Stimulated activated CD4-positive, alpha-beta T cell treated with anti-CD3 and anti-CD28 coated beads, Interleukin-1b, Interleukin-23, amount 100 ng/mL, for 4 hours (primary cell): Measurements from ENCODE around the gene CNNM3.
"Not testable (repeated sequence)": the region's sequence is repeated elsewhere in the genome, so short reads cannot be mapped to it uniquely, and the experiment has no call there.

ENCODE experiments used
- DNase-seq, 2 donors: peaks; one replicate each; pipeline ENCODE4 v3.0.0-alpha.2; 2020; ENCODE audit warnings: low read depth in 2 of 2

CNNM3 gene

DNA sequence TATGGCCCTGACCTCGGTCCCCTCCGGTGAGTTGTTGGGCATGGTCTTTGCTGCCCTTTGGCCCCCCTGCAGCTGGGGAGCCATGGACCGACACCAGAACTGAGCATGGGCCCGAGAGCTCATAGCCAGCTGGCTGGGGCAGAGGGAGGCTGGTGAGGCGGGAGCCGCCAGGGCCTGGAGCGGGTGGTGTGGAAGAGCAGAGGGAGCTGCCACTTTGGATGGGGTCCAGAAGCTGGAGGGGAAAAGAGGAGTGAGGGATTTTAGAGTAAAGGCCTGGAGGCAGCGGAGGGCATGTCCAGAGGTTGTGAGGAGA lies 16.5 kb upstream of the CNNM3 start:
- DNase-seq, result no peak

DNA sequence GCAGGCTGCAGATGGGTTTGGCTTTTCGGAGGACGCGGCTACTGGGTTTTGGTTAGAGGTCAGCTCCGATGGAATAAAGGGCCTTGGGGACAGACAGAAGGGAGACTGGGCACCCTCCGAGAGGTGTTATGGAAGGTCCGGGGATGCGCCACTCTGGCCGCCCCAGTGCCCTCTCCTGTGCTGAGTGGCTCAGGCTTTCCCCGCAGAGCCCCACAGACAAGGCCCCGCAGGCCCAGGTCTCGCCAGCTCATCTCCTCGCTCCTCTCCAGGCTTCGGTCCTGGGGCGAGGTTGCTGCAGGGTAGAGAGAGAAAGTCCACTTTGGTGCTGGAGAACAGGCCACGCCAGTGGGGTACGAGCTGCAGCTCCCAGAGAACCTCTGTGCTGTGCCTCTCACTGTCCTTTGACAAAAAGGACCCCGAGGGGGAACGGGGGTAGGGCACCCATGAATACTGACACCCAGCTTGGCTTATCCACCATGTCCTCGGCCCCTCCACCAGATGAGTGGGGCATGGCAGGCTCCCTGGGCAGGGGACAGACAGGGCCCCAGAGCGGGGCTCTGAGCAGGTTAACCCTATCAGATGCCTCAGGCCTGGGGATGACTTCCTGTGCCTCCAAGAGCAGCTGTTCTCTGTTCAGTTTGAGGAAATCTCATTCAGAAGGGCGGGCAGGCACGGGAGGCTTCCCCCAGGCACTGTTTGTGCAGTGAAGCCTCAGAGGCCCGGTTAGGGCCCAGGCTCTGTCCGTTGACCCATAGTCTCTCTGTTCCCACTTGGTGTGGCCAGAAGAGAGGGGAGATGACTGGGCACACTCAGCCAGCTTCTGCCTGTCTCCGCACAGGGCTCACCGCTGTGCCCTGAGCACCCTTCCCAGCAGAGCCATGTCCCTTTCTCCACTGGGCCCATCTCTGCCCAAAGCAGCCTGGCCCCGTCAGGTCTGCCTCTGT lies 15.7 kb upstream of the CNNM3 start:
- DNase-seq, result no peak

- DNase-seq, result peak; percentile 69 to 70
Observed at GRCh38 chr2:96801005-96801785, 14.9 kb upstream of the CNNM3 start.

- peak; percentile 28 to 39 for DNase-seq
Observed at GRCh38 chr2:96801786-96802595, 14.1 kb upstream of the CNNM3 start.

DNA sequence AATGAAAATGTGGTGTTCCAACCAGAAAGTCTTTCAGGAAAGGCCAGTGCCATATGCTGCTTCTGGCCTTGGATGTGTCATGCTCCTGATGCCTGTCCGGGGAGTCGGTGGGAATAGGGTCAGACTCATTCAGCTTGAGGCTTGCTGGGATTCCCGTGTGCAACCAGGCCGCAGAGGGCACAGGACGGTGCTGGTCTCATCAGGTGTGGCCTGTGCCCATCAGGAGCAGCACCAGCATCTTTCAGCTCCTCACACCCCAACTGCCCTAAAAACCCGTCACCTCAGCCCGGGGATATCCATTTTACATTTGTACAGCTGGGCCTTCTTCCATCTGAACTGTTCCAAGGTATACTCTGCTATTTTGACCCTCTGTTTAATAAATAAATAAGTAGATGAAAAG lies 13.3 kb upstream of the CNNM3 start:
- no peak for DNase-seq

GRCh38 chr2:96804986-96805385 lies 11.1 kb upstream of the CNNM3 start:
- no peak for DNase-seq

- DNase-seq, result not testable (repeated sequence)
Observed at GRCh38 chr2:96805946-96806345, 10.1 kb upstream of the CNNM3 start.

DNA sequence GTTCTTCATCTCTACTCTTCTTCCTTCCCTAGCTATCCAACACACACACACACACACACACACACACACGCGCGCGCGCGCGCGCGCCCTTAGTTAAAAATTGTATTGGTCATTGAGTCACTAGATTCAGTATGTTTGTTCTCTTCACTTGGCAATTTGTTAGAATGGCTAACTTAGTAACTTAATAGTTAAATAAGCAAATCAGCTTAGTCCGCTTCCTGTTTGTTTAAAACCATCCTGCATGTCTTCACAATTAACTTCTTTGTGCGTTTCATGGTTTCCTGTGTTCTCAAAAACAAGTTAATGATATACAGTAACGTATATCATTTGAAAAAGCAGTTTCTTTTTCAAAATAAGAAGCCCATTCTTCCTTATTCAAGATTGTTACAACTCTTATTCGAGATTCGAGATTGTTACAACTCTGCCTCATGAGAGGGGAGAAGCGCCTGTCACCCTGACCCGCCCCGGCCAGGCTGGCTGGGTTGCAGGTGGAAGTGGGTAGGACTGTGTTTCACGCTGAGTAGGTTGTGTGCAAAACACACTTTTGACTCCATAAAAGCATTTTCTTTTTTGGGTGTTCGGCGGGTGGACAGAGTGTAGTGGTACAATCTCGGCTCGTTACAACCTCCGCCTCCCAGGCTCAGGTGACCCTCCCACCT lies 9.5 kb upstream of the CNNM3 start:
- no peak for DNase-seq

GRCh38 chr2:96807127-96807471 lies 9.0 kb upstream of the CNNM3 start:
- no peak for DNase-seq

GRCh38 chr2:96808176-96808837 lies 7.8 kb upstream of the CNNM3 start:
- no peak for DNase-seq

DNA sequence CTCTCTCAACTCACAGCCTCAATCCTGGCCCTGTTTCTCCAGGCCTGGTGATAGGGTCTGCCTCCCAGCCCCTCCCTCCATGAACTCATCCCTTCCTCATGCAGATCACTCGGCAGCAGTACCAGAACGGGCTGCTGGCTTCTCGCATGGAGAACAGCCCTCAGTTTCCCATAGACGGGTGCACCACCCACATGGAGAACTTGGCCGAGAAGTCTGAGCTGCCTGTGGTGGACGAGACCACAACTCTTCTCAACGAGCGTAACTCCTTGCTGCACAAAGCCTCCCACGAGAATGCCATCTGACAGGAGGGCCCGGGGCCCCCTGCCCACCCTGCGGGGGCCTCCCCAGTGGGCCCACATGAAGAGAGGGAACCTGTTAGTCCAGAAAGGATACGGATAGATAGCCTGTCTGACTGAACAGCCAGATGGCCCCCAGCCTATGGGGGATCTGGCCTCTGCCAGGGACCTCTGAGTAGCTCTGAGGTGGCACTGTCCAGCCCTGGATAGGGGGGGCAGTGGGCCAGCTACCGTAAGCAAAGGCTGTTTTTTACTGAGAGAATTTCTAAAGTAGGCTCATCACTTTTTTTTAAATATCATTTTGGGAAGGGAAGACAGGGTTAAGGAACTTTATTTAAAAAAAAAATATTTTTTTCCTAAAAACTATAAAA lies 6.7 kb upstream of the CNNM3 start:
- no peak for DNase-seq

GRCh38 chr2:96809951-96810782 lies 5.9 kb upstream of the CNNM3 start:
- DNase-seq, result no peak

DNA sequence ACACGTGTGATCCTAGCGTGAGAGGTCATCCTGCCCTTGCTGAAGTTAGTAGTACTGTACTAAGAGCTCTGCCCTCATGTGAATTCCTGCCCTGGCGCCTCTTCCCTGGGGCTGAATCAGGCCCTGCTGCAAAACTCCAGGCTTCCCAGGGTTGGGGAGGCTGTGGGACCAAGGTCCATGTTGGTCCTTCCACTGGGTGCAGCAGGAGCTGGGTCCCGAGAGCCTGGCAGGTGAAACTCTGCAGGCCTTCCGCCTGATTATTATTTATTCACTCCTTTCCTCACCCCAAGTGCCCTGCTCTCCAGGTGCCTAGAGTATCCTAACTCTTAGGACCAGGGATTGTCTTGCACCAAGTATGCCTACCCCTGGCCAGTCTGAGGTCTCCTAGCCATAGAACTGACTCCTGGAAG lies 5.3 kb upstream of the CNNM3 start:
- no peak for DNase-seq

GRCh38 chr2:96811917-96812316 lies 4.2 kb upstream of the CNNM3 start:
- DNase-seq, result no peak

GRCh38 chr2:96813656-96814055 lies 2.4 kb upstream of the CNNM3 start:
- DNase-seq, result no peak

- DNase-seq, result no peak
Observed at GRCh38 chr2:96815326-96816126, 542 bp upstream of the CNNM3 start.

GRCh38 chr2:96816836-96817702 lies 1.0 kb downstream of the CNNM3 start:
- no peak for DNase-seq

DNA sequence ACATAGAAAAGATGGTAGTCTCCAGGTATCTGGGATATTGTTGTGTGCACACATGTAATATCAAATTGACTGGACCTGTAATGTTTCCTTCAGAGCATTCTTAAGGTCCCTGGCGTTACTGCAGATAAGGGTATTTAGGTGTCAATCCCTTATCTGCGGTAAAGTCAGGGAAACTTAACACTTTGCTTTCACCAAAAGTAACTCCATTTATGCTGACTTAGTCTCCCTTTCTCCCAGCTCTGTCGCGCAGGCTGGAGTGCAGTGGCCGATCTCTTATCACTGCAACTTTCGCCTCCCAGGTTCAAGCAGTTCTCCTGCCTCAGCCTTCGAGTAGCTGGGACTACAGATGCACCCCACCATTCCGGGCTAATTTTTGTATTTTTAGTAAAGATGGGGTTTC lies 1.8 kb downstream of the CNNM3 start:
- DNase-seq, result no peak
